RWPE2 (cell line): ENCODE results near the gene LIAS.
"Not testable (repeated sequence)": the region's sequence is repeated elsewhere in the genome, so short reads cannot be mapped to it uniquely, and the experiment has no call there.

Source experiments
- ATAC-seq: fragments of 200-7000 bp; cut with Tn5 transposase; 3 replicates; pipeline ENCODE4 v1.9.1; 2021; ENCODE audit warnings: low read depth
- DNase-seq: peaks from one replicate; pipeline ENCODE4 v3.0.0-alpha.2; 2020; ENCODE audit warnings: low spot score
- H3K27ac ChIP-seq: fragments of 450-650 bp; 2 replicates; pipeline ENCODE4 v1.5.1; 2017; ENCODE audit warnings: mild to moderate bottlenecking; ENCODE audit not compliant: poor library complexity, severe bottlenecking
- H3K27me3 ChIP-seq: fragments of 250-450 bp; sonication (Bioruptor Pico); 2 replicates; pipeline ENCODE4 v1.5.1; 2021; ENCODE audit warnings: mild to moderate bottlenecking, moderate library complexity; ENCODE audit not compliant: insufficient read depth, poor library complexity, severe bottlenecking
- H3K36me3 ChIP-seq: fragments of 250-450 bp; sonication (Bioruptor Pico); 2 replicates; pipeline ENCODE4 v1.5.1; 2020; ENCODE audit warnings: low read depth, mild to moderate bottlenecking, moderate library complexity
- H3K4me1 ChIP-seq: fragments of 250-450 bp; sonication (Bioruptor Pico); 2 replicates; pipeline ENCODE4 v1.5.1; 2021; ENCODE audit warnings: mild to moderate bottlenecking, moderate library complexity; ENCODE audit not compliant: insufficient read depth, poor library complexity, severe bottlenecking
- H3K4me3 ChIP-seq: fragments of 250-450 bp; sonication (Bioruptor Pico); 2 replicates; pipeline ENCODE4 v1.5.1; 2021; ENCODE audit warnings: mild to moderate bottlenecking, moderate library complexity; ENCODE audit not compliant: severe bottlenecking
- H3K9me3 ChIP-seq: fragments of 250-450 bp; sonication (Bioruptor Pico); 2 replicates; pipeline ENCODE4 v1.5.1; 2021; ENCODE audit warnings: mild to moderate bottlenecking, moderate library complexity; ENCODE audit not compliant: severe bottlenecking
- TF ChIP-seq, protein P1 (sequence below): fragments of 450-650 bp; IDR thresholded peaks from one replicate; pipeline ENCODE4 v1.5.1; 2017; ENCODE audit warnings: mild to moderate bottlenecking, moderate library complexity; ENCODE audit not compliant: poor library complexity, severe bottlenecking

LIAS gene

DNA sequence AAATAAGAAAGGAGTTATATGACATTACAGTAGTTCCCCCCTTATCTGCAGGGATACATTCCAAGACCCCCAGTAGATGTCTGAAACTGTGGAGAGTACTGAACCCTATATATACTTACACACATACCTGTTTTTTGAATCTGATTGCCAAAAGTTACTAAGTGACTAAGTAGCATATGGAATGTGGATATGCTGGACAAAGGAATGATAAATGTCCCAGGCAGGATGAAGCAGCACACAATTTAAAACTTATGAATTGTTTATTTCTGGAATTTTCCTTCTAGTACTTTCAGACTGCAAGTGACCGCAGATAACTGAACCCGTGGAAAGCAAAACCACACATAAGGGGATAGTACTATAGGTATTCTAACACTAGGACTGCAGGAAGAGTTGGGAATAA, 45.7 kb downstream of the LIAS start:
- H3K36me3 ChIP-seq, result peaks cover 91% of the 10 kb centered on the region
- no peaks in the 10 kb centered on the region for H3K4me1 ChIP-seq
- no peak overlapping the region for H3K4me3 ChIP-seq
- DNase-seq (no peak), ATAC-seq (no peak)
- H3K27me3 ChIP-seq, result no peaks in the 10 kb centered on the region
- no peaks in the 10 kb centered on the region for H3K9me3 ChIP-seq
- H3K27ac ChIP-seq, result no peak overlapping the region
- TF ChIP-seq, protein P1, sequence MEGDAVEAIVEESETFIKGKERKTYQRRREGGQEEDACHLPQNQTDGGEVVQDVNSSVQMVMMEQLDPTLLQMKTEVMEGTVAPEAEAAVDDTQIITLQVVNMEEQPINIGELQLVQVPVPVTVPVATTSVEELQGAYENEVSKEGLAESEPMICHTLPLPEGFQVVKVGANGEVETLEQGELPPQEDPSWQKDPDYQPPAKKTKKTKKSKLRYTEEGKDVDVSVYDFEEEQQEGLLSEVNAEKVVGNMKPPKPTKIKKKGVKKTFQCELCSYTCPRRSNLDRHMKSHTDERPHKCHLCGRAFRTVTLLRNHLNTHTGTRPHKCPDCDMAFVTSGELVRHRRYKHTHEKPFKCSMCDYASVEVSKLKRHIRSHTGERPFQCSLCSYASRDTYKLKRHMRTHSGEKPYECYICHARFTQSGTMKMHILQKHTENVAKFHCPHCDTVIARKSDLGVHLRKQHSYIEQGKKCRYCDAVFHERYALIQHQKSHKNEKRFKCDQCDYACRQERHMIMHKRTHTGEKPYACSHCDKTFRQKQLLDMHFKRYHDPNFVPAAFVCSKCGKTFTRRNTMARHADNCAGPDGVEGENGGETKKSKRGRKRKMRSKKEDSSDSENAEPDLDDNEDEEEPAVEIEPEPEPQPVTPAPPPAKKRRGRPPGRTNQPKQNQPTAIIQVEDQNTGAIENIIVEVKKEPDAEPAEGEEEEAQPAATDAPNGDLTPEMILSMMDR, result no peak

DNA sequence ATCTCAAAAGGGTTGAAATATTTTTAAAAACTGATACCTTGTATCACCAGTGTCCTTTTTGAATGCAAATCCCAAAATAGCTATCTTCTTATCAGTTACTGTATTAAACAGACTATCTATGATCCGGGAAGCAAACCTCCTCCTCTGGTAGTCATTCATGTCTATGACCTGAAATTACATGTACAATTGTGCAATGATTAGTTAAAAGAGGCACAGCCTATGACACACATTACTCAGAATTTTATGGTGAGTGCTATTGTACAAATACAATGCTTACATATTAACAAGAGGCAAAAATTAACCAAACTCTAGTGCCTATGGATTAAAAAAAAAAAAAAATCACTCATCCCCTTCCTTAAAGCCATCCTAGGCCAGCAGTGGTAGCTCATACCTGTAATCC, 46.7 kb downstream of the LIAS start:
- no peak for DNase-seq
- H3K4me1 ChIP-seq, result no peaks in the 10 kb centered on the region
- ATAC-seq, result no peak
- TF ChIP-seq, protein P1, result no peak
- no peak overlapping the region for H3K4me3 ChIP-seq
- H3K9me3 ChIP-seq, result no peaks in the 10 kb centered on the region
- peaks cover 92% of the 10 kb centered on the region for H3K36me3 ChIP-seq
- no peak overlapping the region for H3K27ac ChIP-seq
- no peaks in the 10 kb centered on the region for H3K27me3 ChIP-seq

DNA sequence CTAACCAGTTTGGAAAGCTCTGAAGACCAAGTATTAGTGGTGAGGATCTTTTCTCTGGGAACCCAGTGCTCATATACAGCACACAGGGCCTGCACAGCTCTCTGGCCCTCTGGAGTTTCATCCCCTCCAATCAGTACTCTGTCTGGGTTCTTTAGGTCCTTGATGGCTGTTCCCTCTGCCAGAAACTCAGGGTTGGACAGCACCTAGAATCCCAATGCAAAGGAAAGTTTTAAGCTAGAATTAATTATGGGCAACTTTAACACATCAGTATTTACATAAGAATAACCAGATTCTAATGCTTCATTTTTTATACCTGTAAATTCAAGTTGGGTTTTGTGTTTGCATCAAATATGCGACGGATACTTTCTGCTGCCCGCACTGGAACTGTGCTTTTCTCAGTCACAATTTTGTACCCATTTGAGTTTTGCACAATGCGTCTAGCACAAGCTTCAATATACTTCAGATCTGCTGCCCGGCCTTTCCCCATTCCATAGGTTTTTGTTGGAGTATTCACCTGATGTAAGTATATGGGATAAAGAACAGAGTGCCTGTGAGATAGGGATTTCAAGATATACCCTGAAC, 51.6 kb downstream of the LIAS start:
- H3K4me1 ChIP-seq, result peaks cover 16% of the 10 kb centered on the region
- no peak for ATAC-seq
- TF ChIP-seq, protein P1, result no peak
- H3K4me3 ChIP-seq, result no peak overlapping the region
- no peak overlapping the region for H3K27ac ChIP-seq
- no peaks in the 10 kb centered on the region for H3K27me3 ChIP-seq
- no peaks in the 10 kb centered on the region for H3K9me3 ChIP-seq
- no peak for DNase-seq
- peaks cover 91% of the 10 kb centered on the region for H3K36me3 ChIP-seq

- H3K9me3 ChIP-seq, DNase-seq, ATAC-seq, H3K27me3 ChIP-seq, H3K4me3 ChIP-seq: not testable (repeated sequence)
- peaks cover 78% of the 10 kb centered on the region for H3K36me3 ChIP-seq
- H3K27ac ChIP-seq, result peak overlapping the region; percentile 59
- peaks cover 18% of the 10 kb centered on the region for H3K4me1 ChIP-seq
Measured at GRCh38 chr4:39514266-39514665, 55.4 kb downstream of the LIAS start.

GRCh38 chr4:39514888-39515401, 56.1 kb downstream of the LIAS start:
- DNase-seq, result no peak
- Histone ChIP-seq H3K9me3 (no peaks in the 10 kb centered on the region), H3K4me1 (peaks cover 18% of the 10 kb centered on the region), H3K4me3 (no peak overlapping the region), H3K27me3 (no peaks in the 10 kb centered on the region), H3K27ac (peak overlapping the region; percentile 59), H3K36me3 (peaks cover 78% of the 10 kb centered on the region)
- ATAC-seq, result peak; percentile 97
- TF ChIP-seq, protein P1, result no peak

GRCh38 chr4:39515669-39516401, 57.0 kb downstream of the LIAS start:
- Histone ChIP-seq H3K27ac (peak overlapping the region; percentile 59), H3K4me1 (peaks cover 18% of the 10 kb centered on the region), H3K36me3 (peaks cover 77% of the 10 kb centered on the region)
- H3K27me3 ChIP-seq, ATAC-seq, DNase-seq, H3K4me3 ChIP-seq, H3K9me3 ChIP-seq: not testable (repeated sequence)
